GM19468 (cell line): ENCODE data around the gene RASSF4.

Experiments used
- ATAC-seq: cut with Tn5 transposase; IDR thresholded peaks from one replicate; pipeline ENCODE4 v1.9.1; 2021; ENCODE audit warnings: mild to moderate bottlenecking, moderate library complexity, moderate number of reproducible peaks; ENCODE audit not compliant: unreplicated experiment; ENCODE audit errors: extremely low read depth

The RASSF4 gene

DNA sequence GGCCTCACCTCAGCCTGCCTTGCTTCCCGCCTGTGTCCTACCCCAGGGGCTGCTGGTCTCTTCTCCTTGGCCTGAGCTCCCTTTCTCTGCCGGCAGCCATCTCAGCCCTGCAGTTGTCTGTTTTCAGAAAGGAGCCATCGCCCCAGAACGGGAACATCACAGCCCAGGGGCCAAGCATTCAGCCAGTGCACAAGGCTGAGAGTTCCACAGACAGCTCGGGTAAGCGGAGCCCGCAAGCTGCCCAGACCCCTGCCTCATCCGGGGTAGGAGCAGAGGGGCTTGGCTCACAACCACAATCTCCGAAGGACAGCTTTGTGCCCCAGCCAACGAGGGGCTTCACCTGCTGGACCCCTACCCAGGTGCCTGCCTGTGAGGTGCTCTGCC is 24.3 kb downstream of the RASSF4 start:
- no peak for ATAC-seq

DNA sequence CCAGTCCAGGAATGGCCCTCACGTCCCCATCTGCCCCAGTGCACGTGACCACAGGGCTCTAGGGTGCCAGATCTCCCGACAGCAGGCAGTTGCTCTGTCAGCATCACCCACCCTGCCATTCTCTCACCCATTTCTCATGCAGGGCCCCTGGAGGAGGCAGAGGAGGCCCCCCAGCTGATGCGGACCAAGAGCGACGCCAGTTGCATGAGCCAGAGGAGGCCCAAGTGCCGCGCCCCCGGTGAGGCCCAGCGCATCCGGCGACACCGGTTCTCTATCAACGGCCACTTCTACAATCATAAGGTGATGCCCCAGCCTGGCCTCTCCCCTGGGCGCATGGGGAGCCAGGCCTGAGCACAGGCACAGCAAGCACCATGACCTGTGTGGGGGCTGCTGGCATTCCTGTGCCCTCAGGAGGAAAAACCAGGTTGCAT is 25.1 kb downstream of the RASSF4 start:
- no peak for ATAC-seq

DNA sequence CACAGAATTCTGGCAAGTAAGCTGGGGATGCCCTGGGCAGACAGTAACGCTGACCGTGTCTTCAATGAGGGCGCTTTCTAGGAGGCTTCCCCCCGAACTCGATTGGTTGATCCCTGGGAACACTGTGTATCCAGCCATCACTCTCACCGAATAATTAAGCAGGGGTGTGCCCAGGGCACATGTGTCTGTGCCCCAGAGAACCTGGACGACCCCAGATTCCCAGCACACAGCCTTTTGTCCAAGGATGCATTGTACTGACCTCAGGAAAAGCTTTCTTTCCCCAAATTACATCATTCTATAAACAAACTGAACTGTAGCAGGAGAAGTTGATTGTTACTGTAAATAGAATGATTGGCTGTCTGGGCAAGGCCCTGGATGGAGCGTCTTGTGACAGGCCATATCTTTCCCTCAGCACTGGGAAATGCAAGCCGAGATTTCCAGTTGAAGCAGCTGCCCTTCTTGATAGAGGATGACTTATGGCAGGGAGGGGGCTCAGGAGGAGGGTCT is 25.6 kb downstream of the RASSF4 start:
- ATAC-seq, result no peak

GRCh38 chr10:44986179-44986578 is 26.6 kb downstream of the RASSF4 start:
- no peak for ATAC-seq

- no peak for ATAC-seq
Measured at GRCh38 chr10:44986670-44987069, 27.1 kb downstream of the RASSF4 start.

GRCh38 chr10:44988957-44989585 is 29.5 kb downstream of the RASSF4 start:
- no peak for ATAC-seq

DNA sequence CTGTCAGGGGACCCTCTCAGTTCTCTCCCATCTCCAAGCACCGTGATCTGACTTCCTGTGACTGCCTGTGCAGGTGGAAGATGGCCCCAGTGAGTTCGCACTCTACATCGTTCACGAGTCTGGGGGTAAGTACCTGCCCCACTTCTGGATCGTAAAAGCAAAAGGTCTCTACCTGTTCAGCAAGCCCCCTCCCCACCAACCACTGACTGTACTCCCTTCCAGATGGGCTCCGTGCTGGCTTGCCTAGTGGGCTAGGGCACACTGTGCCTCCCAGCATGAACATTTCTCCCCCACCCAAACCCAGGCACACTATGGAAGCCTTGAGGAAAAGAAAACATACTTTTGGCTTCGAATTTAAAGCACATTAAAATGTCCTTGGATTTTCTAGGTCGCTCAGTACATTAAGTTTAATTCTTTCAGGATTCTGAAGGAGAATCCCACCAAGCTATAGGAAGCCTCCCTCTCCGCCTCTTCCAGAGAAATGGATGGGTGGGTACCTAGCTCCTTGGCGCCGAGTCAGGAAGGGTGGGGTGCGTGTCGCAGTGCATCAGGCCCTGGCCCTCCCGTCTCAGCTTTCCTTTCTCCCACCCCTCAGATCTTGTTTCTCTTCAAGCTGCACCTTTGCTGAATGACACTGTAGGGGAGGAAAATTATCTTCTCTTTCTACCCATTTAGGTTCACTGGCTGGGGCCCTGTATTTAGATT is 30.1 kb downstream of the RASSF4 start:
- no peak for ATAC-seq

- no peak for ATAC-seq
Measured at GRCh38 chr10:44990302-44990655, 30.7 kb downstream of the RASSF4 start.

DNA sequence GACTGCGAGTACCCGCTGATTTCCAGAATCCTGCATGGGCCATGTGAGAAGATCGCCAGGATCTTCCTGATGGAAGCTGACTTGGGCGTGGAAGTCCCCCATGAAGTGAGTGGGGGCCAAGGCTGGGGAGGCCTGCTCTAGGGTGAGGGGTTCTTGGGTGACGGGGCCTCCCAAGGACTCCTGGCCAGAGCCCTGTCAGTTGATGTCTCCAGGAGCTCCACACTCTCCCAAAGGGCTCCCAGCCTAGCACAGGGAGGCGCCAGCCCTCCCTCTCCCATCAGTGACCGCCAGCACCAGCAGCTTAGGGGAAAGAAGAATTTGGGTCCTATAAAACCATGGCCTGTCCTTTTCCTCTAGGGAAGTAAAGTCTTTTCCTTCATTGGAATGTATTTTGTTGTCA is 31.4 kb downstream of the RASSF4 start:
- no peak for ATAC-seq

- ATAC-seq, result no peak
Measured at GRCh38 chr10:44991571-44991970, 32.0 kb downstream of the RASSF4 start.

GRCh38 chr10:44992070-44992731 is 32.6 kb downstream of the RASSF4 start:
- no peak for ATAC-seq

DNA sequence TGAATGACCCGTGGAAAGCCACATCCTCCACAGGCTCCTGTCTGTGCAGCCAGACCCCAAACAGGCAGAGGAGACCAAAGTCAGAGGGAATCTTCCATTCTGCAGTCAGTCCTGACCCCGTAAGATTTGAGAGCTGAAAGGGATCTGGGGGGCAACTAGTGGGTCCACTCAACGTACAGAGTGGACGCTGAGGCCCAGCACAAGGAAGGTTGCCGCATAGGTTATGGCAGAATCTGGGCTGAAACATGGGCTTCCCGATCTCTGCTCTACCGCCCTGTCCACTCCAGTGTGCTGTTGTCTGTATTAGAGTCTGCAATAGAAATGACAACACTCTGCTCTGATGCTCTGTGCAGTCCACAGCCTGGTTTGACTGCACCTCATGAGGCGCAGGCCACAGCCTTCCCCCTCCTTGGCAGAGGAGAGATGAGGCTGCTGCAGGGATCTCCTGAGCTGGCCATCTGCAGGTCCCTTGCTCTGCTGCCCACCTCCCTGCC is 33.2 kb downstream of the RASSF4 start:
- ATAC-seq, result no peak

- no peak for ATAC-seq
Measured at GRCh38 chr10:44993226-44993921, 33.8 kb downstream of the RASSF4 start.

DNA sequence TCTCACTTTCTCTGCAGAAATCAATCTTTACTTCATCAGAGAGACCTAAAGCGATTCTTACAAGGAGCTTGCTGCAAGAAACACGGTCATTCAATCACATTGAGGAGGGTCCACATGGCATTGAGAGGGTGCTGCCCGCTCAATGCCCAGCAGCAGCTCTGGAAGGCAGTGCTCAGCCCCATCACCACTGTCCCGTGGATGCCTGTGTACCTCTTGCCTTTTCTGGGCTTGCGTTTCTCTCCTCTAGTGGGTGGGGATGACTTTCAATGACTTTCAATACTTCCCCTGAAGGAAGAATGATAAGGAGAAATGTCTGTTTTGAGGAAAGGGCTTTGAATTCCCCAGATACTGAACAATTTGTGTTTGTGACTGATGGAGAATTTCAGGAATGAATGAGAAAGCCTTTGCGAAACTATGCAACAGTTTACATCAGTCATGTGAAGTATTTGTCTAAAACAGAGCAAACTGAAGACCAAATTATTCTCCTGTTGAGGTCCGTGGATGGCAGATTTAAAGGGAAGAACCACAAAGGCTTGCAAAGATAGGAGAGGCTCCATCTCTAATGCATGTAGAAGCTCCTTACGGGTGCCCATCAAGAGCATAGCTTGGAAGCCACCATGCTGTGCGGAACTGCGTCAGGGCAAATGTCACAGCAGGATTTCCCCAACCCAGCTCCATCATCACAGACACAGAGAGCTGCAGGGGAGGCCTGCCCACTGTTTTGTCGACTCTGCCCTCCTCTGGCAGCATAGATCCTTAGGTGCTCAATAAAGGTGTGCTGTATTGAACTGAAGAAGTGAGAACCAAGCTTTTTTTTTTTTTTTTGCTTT is 34.5 kb downstream of the RASSF4 start:
- no peak for ATAC-seq

GRCh38 chr10:44994752-44995530 is 35.3 kb downstream of the RASSF4 start:
- ATAC-seq, result no peak

GRCh38 chr10:44995581-44995913 is 35.9 kb downstream of the RASSF4 start:
- ATAC-seq, result no peak

DNA sequence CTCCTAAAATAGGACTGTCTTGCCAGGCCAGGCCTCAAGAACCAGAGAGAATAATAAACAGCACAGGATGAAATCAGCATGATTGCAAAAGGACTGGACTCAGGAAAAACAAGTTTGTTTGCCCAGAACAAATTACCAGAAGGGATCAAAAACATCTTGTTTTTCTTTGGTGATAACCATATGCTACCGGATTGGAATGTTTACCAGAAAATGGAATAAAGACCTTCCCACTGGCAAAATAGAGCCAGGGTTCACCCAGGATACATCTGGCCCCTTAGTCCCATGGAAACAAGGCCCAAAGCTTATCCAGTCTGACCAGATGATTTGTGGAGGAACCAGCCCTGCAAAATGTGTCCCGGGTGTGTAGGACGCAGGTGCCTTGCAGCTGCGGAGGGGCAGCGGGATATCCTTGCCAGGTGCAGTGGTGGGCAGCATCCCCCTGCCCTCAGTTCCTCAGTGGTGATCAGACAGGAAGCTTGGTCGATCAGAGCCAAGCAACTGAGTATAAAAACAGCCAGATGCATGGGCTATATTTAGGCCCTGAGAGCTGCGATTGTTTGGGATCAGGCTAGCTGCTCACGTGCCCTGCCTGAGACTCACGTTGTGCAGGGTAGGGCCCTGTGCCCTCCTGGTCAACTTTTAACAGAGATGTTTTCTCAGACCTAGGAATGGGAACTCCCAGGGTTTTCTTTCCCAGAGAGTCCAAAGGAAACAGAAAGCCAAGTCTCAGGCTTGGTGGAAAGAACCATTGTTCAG is 36.5 kb downstream of the RASSF4 start:
- ATAC-seq, result no peak

DNA sequence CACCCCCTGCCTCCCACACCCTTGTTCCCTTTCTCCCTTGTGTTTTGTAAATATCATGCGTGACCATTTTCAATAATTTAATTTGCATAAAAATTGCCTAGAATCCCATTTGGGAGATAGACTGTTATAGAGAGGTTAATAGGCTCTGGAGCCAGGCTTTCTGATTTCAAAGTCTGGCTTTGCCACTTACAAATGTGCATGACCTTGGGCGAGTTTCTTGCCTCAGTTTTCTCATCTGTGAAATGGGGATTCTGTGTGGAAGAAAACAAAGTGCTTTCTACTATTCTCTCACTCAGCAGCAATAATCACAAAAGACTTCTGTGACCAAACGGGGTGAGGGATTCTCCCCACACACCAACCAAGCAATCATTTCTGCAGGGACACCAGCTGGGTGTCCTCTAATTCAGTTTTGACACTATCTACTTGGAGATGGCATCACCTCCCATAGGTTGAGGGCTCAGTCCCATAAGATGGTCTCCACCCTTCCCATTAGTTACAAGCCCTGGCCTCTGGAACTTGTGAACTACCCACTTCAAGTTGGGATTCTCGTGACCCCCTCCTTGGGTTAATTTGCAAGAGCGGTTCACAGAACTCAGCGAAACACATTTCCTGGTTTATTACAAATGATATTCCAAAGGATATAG is 37.6 kb downstream of the RASSF4 start:
- no peak for ATAC-seq
